DOHH2 (cell line): ENCODE results near the gene TMA7.

ENCODE experiments used
- H3F3A ChIP-seq: fragments of 200-600 bp; sonication (generic), shearing (Covaris generic); 2 replicates; pipeline ENCODE4 v1.6.0; 2016; ENCODE audit warnings: antibody characterized with exemption, mild to moderate bottlenecking; ENCODE audit not compliant: control insufficient read depth, insufficient read depth
- H3K27ac ChIP-seq: fragments of 200-600 bp; sonication (generic); 2 replicates; pipeline ENCODE4 v1.5.1; 2014; ENCODE audit warnings: low read depth, mild to moderate bottlenecking, low read length, moderate library complexity
- H3K27me3 ChIP-seq: fragments of 200-600 bp; sonication (generic); 2 replicates; pipeline ENCODE4 v1.6.1; 2014; ENCODE audit warnings: mild to moderate bottlenecking, low read length, mixed read lengths; ENCODE audit not compliant: control insufficient read depth
- H3K36me3 ChIP-seq: fragments of 200-600 bp; sonication (generic); 2 replicates; pipeline ENCODE4 v1.6.1; 2014; ENCODE audit warnings: mild to moderate bottlenecking, low read length, moderate library complexity, mixed read lengths; ENCODE audit not compliant: control insufficient read depth
- H3K4me1 ChIP-seq: fragments of 200-600 bp; sonication (generic); 2 replicates; pipeline ENCODE4 v1.6.1; 2014; ENCODE audit warnings: mild to moderate bottlenecking, low read length, mixed read lengths; ENCODE audit not compliant: control insufficient read depth
- H3K4me2 ChIP-seq: fragments of 200-600 bp; sonication (generic); 2 replicates; pipeline ENCODE4 v1.6.0; 2014; ENCODE audit warnings: mild to moderate bottlenecking, low read length, moderate library complexity
- H3K4me3 ChIP-seq: fragments of 200-600 bp; sonication (generic); 2 replicates; pipeline ENCODE4 v1.5.1; 2014; ENCODE audit warnings: mild to moderate bottlenecking, low read length, mixed read lengths
- H3K79me2 ChIP-seq: fragments of 200-600 bp; sonication (generic); 2 replicates; pipeline ENCODE4 v1.6.1; 2014; ENCODE audit warnings: mild to moderate bottlenecking, low read length, mixed read lengths; ENCODE audit not compliant: control insufficient read depth
- H3K9me2 ChIP-seq: fragments of 200-600 bp; sonication (generic); replicated peaks from 2 replicates; pipeline ENCODE4 v1.6.1; 2014; ENCODE audit warnings: mild to moderate bottlenecking, low read length, mixed read lengths; ENCODE audit not compliant: control insufficient read depth
- H3K9me3 ChIP-seq: fragments of 200-600 bp; sonication (generic); 2 replicates; pipeline ENCODE4 v1.6.1; 2014; ENCODE audit warnings: antibody characterized with exemption, low read length, mixed read lengths; ENCODE audit not compliant: control insufficient read depth, insufficient read depth
- H4K20me1 ChIP-seq: fragments of 200-600 bp; sonication (generic); 2 replicates; pipeline ENCODE4 v1.6.0; 2014; ENCODE audit warnings: low read depth, mild to moderate bottlenecking, antibody characterized with exemption, low read length, moderate library complexity; ENCODE audit not compliant: control insufficient read depth, insufficient read depth
- EZH2phosphoT487 ChIP-seq: fragments of 200-600 bp; sonication (generic); IDR thresholded peaks from 2 replicates; pipeline ENCODE4 v1.6.1; 2017; ENCODE audit warnings: borderline replicate concordance, mild to moderate bottlenecking, antibody characterized with exemption, low read length, moderate library complexity, mixed read lengths
- TF ChIP-seq, protein P1 (sequence below): fragments of 200-600 bp; sonication (generic); IDR thresholded peaks from one replicate; pipeline ENCODE4 v1.5.1; 2014; ENCODE audit warnings: antibody characterized with exemption, mild to moderate bottlenecking, low read depth, low read length; ENCODE audit not compliant: poor library complexity, severe bottlenecking

TMA7 gene

GRCh38 chr3:48417529-48418108 lies 22.4 kb upstream of the TMA7 start:
- Histone ChIP-seq H3K4me2 (no peak overlapping the region), H3K9me3 (no peaks in the 10 kb centered on the region), H4K20me1 (no peaks in the 10 kb centered on the region), H3K4me3 (no peak overlapping the region), H3K79me2 (no peaks in the 10 kb centered on the region), H3K27me3 (no peaks in the 10 kb centered on the region), H3K4me1 (no peaks in the 10 kb centered on the region), H3K27ac (no peak overlapping the region), H3F3A (no peaks in the 10 kb centered on the region), H3K9me2 (no peaks in the 10 kb centered on the region), H3K36me3 (no peaks in the 10 kb centered on the region)
- TF ChIP-seq, protein P1, sequence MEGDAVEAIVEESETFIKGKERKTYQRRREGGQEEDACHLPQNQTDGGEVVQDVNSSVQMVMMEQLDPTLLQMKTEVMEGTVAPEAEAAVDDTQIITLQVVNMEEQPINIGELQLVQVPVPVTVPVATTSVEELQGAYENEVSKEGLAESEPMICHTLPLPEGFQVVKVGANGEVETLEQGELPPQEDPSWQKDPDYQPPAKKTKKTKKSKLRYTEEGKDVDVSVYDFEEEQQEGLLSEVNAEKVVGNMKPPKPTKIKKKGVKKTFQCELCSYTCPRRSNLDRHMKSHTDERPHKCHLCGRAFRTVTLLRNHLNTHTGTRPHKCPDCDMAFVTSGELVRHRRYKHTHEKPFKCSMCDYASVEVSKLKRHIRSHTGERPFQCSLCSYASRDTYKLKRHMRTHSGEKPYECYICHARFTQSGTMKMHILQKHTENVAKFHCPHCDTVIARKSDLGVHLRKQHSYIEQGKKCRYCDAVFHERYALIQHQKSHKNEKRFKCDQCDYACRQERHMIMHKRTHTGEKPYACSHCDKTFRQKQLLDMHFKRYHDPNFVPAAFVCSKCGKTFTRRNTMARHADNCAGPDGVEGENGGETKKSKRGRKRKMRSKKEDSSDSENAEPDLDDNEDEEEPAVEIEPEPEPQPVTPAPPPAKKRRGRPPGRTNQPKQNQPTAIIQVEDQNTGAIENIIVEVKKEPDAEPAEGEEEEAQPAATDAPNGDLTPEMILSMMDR, result no peak
- TF ChIP-seq EZH2phosphoT487, result no peak

DNA sequence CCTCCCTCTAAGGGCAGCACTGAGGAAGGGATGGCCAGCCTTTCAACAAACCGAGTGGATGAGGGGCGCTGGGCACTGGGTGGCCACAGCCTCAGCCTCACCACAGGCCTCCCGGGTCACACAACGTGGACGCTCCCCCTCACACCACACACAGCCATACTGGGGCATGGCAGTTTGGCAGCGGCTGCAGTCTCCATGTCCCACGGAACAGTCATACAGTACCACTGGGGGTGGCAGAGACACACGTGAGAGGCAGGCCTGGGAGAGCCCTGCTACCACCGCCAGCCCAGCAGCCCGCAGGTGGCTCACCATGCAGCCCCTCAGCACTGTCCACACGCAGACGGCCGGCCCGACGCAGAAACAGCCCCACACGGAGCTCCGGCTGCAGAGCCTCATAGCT lies 21.9 kb upstream of the TMA7 start:
- TF ChIP-seq, protein P1, result no peak
- TF ChIP-seq EZH2phosphoT487, result no peak
- H3K36me3 ChIP-seq, result no peaks in the 10 kb centered on the region
- H3F3A ChIP-seq, result no peaks in the 10 kb centered on the region
- no peaks in the 10 kb centered on the region for H3K79me2 ChIP-seq
- no peaks in the 10 kb centered on the region for H3K9me2 ChIP-seq
- H3K27me3 ChIP-seq, result no peaks in the 10 kb centered on the region
- no peak overlapping the region for H3K4me2 ChIP-seq
- no peaks in the 10 kb centered on the region for H3K4me1 ChIP-seq
- H3K9me3 ChIP-seq, result no peaks in the 10 kb centered on the region
- no peak overlapping the region for H3K4me3 ChIP-seq
- H4K20me1 ChIP-seq, result no peaks in the 10 kb centered on the region
- H3K27ac ChIP-seq, result no peak overlapping the region

GRCh38 chr3:48418651-48419050 lies 21.4 kb upstream of the TMA7 start:
- Histone ChIP-seq H3K27ac (no peak overlapping the region), H3F3A (no peaks in the 10 kb centered on the region), H4K20me1 (no peaks in the 10 kb centered on the region), H3K79me2 (no peaks in the 10 kb centered on the region), H3K4me2 (no peak overlapping the region), H3K36me3 (no peaks in the 10 kb centered on the region), H3K4me3 (no peak overlapping the region), H3K9me3 (no peaks in the 10 kb centered on the region), H3K4me1 (no peaks in the 10 kb centered on the region), H3K27me3 (no peaks in the 10 kb centered on the region), H3K9me2 (no peaks in the 10 kb centered on the region)
- TF ChIP-seq EZH2phosphoT487, result no peak
- TF ChIP-seq, protein P1, result no peak

DNA sequence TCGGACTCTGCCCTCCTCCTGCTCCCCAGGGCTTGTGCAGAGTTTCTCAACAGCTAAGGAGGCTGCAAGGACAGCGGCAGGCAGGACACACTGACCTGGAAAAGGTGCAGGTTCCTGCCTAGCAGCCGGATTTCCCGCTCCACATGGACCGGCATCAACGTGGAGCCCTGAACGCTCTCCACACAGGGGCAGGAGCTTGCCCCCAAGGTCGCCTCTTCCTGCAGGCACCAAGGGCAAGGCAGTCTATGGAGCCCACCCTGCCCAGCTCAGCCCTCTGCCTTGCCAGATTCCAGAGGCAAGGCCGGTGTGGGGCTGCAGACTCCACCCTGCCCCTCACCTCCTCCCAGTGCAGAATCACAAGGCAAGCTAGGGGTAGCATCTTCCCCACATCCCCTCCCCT lies 20.9 kb upstream of the TMA7 start:
- no peak overlapping the region for H3K4me3 ChIP-seq
- no peaks in the 10 kb centered on the region for H3K36me3 ChIP-seq
- H3K4me2 ChIP-seq, result no peak overlapping the region
- H3F3A ChIP-seq, result no peaks in the 10 kb centered on the region
- no peaks in the 10 kb centered on the region for H3K9me2 ChIP-seq
- TF ChIP-seq, protein P1, result no peak
- no peak for TF ChIP-seq EZH2phosphoT487
- H3K27me3 ChIP-seq, result no peaks in the 10 kb centered on the region
- H3K4me1 ChIP-seq, result no peaks in the 10 kb centered on the region
- H3K9me3 ChIP-seq, result no peaks in the 10 kb centered on the region
- H3K27ac ChIP-seq, result no peak overlapping the region
- no peaks in the 10 kb centered on the region for H3K79me2 ChIP-seq
- H4K20me1 ChIP-seq, result no peaks in the 10 kb centered on the region
